ENCODE data around the gene NKAIN1.

GRCh38 chr1:31152181-31152795, 87.4 kb downstream of the NKAIN1 start:
- TF ChIP-seq POLR2AphosphoS5 (IDR thresholded peaks at IDR 0.05; ENCODE audit: low read depth) (no peak), CTCF (conservative IDR thresholded peaks at IDR 0.05; ENCODE audit: low read depth in 2 of 2) (no peak)

All from GM23338 (cell line).